SK-N-SH (cell line): ENCODE measurements around the gene COL4A3. TPM values are rescaled to one million over a fixed set of nuclear protein-coding genes. Genes with fewer than 3 reads are reported as not detected.
A peak's percentile ranks its signal among the peaks of the same experiment; 100 is the strongest.

Experiments
- CTCF ChIA-PET: fragments of 300-600, 350-600 bp; formaldehyde crosslinking; extraction: SDS; loops from one replicate; lab custom pipeline; 2021; lab: Yijun Ruan, JAX
- POLR2A ChIA-PET: fragments of 350-600 bp; sonication (Branson Sonifier 250); formaldehyde crosslinking; extraction: SDS; loops from one replicate; lab custom pipeline; 2020; ENCODE audit warnings: antibody characterized with exemption, inconsistent platforms; lab: Yijun Ruan, JAX
- DNase-seq: peaks from one replicate; pipeline ENCODE4 v3.0.0; 2012
- H2AFZ ChIP-seq: fragments of 200-600 bp; sonication (generic); 2 replicates; pipeline ENCODE4 v1.8.1; 2016; ENCODE audit warnings: antibody characterized with exemption, mild to moderate bottlenecking, low read depth
- H3F3A ChIP-seq: fragments of 200-600 bp; sonication (generic); replicated peaks from 2 replicates; pipeline ENCODE3; 2016; ENCODE audit warnings: antibody characterized with exemption, mild to moderate bottlenecking; ENCODE audit not compliant: insufficient read depth
- H3K27ac ChIP-seq, 2 experiments: fragments of 200-500 bp in 1 of 2; fragments of 200-600 bp in 1 of 2; sonication (Bioruptor generic) in 1 of 2; sonication (generic), shearing (Covaris generic) in 1 of 2; 2 replicates each; pipeline versions ENCODE4 v1.5.1 to v1.6.1; 2014 to 2016; ENCODE audit warnings: low read depth in 2 of 2, inconsistent platforms in 1 of 2, low read length in 1 of 2, mild to moderate bottlenecking in 1 of 2, mixed read lengths in 1 of 2
- H3K27me3 ChIP-seq: fragments of 200-600 bp; sonication (generic), shearing (Covaris generic); 2 replicates; pipeline ENCODE4 v1.6.1; 2016; ENCODE audit warnings: mixed run types; ENCODE audit not compliant: insufficient read depth
- H3K36me3 ChIP-seq, 2 experiments: fragments of 200-500 bp in 1 of 2; fragments of 200-600 bp in 1 of 2; sonication (Bioruptor generic) in 1 of 2; sonication (generic) in 1 of 2; replicated peaks in 1 of 2; 2 replicates each; pipeline versions ENCODE3 to v1.5.1; 2014 to 2016; ENCODE audit warnings: low read length in 1 of 2, mild to moderate bottlenecking in 1 of 2; ENCODE audit not compliant: insufficient read depth in 2 of 2, control insufficient read depth in 1 of 2
- H3K4me1 ChIP-seq, 2 experiments: fragments of 200-500 bp in 1 of 2; fragments of 200-600 bp in 1 of 2; sonication (Bioruptor generic) in 1 of 2; sonication (generic), shearing (Covaris generic) in 1 of 2; 2 replicates each; pipeline versions ENCODE4 v1.5.1 to v1.6.1; 2014 to 2016; ENCODE audit warnings: low read depth in 1 of 2, low read length in 1 of 2, mixed run types in 1 of 2; ENCODE audit not compliant: insufficient read depth in 2 of 2, control insufficient read depth in 1 of 2
- H3K4me2 ChIP-seq: fragments of 200-600 bp; sonication (generic), shearing (Covaris generic); 2 replicates; pipeline ENCODE4 v1.6.1; 2017; ENCODE audit warnings: mixed run types
- H3K4me3 ChIP-seq, 2 experiments: fragments of 200-500 bp in 1 of 2; fragments of 200-600 bp in 1 of 2; sonication (Bioruptor generic) in 1 of 2; sonication (generic), shearing (Covaris generic) in 1 of 2; 2 replicates each; pipeline versions ENCODE4 v1.5.1 to v1.8.1; 2014 to 2016; ENCODE audit warnings: low read depth in 2 of 2, inconsistent platforms in 1 of 2, low read length in 1 of 2, mild to moderate bottlenecking in 1 of 2, mixed read lengths in 1 of 2, moderate library complexity in 1 of 2
- H3K79me2 ChIP-seq: fragments of 200-600 bp; sonication (generic); 2 replicates; pipeline ENCODE4 v1.8.1; 2017; ENCODE audit warnings: mild to moderate bottlenecking; ENCODE audit not compliant: insufficient read depth
- H3K9ac ChIP-seq: fragments of 200-600 bp; sonication (generic); 2 replicates; pipeline ENCODE4 v1.6.1; 2017; ENCODE audit warnings: mixed run types
- H3K9me2 ChIP-seq: fragments of 200-600 bp; sonication (generic); 2 replicates; pipeline ENCODE4 v1.6.1; 2017; ENCODE audit warnings: mixed run types
- H3K9me3 ChIP-seq: fragments of 200-600 bp; sonication (generic); 2 replicates; pipeline ENCODE4 v1.6.1; 2017; ENCODE audit warnings: mixed run types, mild to moderate bottlenecking, moderate library complexity
- H4K20me1 ChIP-seq: fragments of 200-600 bp; sonication (generic); 2 replicates; pipeline ENCODE4 v1.6.1; 2017; ENCODE audit warnings: mild to moderate bottlenecking, mixed run types; ENCODE audit not compliant: insufficient read depth
- CHD2 ChIP-seq: fragments of 150-350 bp; IDR thresholded peaks from 2 replicates; pipeline ENCODE4 v1.6.1; 2018; ENCODE audit warnings: low read length; ENCODE audit not compliant: partially characterized antibody
- EZH2phosphoT487 ChIP-seq: fragments of 200-600 bp; sonication (generic); IDR thresholded peaks from 2 replicates; pipeline ENCODE4 v1.6.1; 2017; ENCODE audit warnings: low read depth, mixed run types, mild to moderate bottlenecking, antibody characterized with exemption, moderate library complexity, borderline replicate concordance
- FOXJ3 ChIP-seq: sonication (generic); formaldehyde crosslinking; IDR thresholded peaks from 2 replicates; pipeline ENCODE4 v1.5.1; 2020; ENCODE audit warnings: mild to moderate bottlenecking, missing genetic modification reagents
- JUND ChIP-seq: IDR thresholded peaks from 2 replicates; pipeline ENCODE4 v1.4.0; 2012
- MEF2A ChIP-seq: IDR thresholded peaks from 2 replicates; pipeline ENCODE4 v1.4.0; 2012; ENCODE audit warnings: low read depth, borderline replicate concordance
- PBX3 ChIP-seq: IDR thresholded peaks from 2 replicates; pipeline ENCODE4; 2012
- RAD21 ChIP-seq: IDR thresholded peaks from 2 replicates; pipeline ENCODE4 v1.6.1; 2012; ENCODE audit warnings: mild to moderate bottlenecking, low read length
- RCOR1 ChIP-seq: fragments of 150-350 bp; IDR thresholded peaks from 2 replicates; pipeline ENCODE4 v1.6.1; 2017; ENCODE audit warnings: antibody characterized with exemption, low read length
- RFX5 ChIP-seq: IDR thresholded peaks from 2 replicates; pipeline ENCODE4 v1.6.1; 2012; ENCODE audit warnings: mild to moderate bottlenecking, improper control_type of control experiment, low read length
- SMC3 ChIP-seq: IDR thresholded peaks from 2 replicates; pipeline ENCODE4 v1.6.1; 2012; ENCODE audit warnings: low read depth, low read length, improper control_type of control experiment
- YY1 ChIP-seq: IDR thresholded peaks from 2 replicates; pipeline ENCODE4 v1.4.0; 2012; ENCODE audit warnings: low read depth, mild to moderate bottlenecking
- WGBS: methylation state at CpG from one replicate; pipeline ENCODE4 v1.1.6; 2017; ENCODE audit warnings: low lambda C conversion rate; 5-methylcytosine and 5-hydroxymethylcytosine counted together
- polyA plus RNA-seq, 3 experiments: library from polyadenylated mRNA; depleted of rRNA; stranded (reverse); fragments of >200 nt; gene quantifications; 2 replicates each; pipeline ENCODE4 v1.2.3, GENCODE V29; 2012
- TF ChIP-seq, protein P1 (sequence below): fragments of 200-600 bp; sonication (generic); IDR thresholded peaks from 2 replicates; pipeline ENCODE4 v1.6.1; 2017; ENCODE audit warnings: antibody characterized with exemption, mild to moderate bottlenecking, moderate library complexity
- TF ChIP-seq, protein P2 (sequence below): fragments of 150-350 bp; IDR thresholded peaks from 2 replicates; pipeline ENCODE4 v1.6.1; 2016; ENCODE audit warnings: mild to moderate bottlenecking, low read depth, low read length

Gene COL4A3
- polyA plus RNA-seq, 1 of the 3 experiments (the other 2 are of a cell fraction) = not detected

DNA sequence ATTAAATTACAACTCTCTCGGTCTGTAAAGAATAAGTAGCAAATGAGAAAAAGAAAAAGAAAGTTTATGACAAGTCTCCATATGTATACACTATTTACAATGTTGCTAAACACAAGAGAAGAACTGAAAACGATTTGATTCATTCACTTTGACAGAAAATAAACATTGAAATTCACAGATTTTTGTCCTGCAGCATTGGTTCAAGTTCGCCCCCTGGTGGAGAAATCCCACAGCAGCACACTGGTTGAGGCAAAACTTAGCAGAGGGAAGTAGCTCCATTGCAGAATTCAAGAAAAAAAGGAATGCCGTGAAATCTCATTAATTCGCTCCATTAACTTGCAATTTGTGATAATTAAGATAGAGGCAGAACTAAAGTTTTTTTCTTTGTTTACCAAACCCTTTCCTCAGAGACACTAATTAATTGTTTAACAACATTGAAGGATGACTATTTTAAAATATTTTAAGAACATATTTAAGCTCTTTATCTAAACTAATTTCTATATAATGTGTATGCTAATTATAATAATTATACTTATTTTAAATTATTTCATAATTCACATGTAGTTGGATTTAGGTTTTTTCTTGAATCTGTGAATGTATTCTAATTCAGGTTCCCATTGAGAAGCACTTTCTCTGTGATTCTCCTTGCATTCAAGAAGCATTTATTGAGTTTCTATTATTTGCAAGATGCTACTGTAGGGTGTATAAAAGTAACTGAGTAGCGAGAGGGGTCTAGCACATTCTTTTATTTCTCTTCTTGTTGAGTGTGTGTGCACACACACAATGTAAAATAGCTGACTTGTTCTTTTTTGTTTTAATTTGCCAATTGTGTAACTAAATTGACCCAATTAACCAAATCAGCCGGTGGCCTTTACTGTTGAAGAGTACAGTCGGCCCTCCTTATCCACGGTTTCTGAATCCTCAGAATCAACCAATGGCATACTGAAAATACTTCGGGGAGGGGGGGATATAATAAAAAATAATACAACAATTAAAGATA, 74.1 kb downstream of the COL4A3 start:
- Histone ChIP-seq H2AFZ (no peak overlapping the region), H3K4me3 (no peak overlapping the region; a peak in 1 of 4 replicates), H4K20me1 (no peaks in the 10 kb centered on the region), H3K9ac (no peak overlapping the region), H3K4me1 (no peaks in the 10 kb centered on the region), H3K9me2 (no peaks in the 10 kb centered on the region), H3K4me2 (no peak overlapping the region), H3K27me3 (peaks cover 29% of the 10 kb centered on the region), H3F3A (no peaks in the 10 kb centered on the region), H3K27ac (no peak overlapping the region), H3K79me2 (no peaks in the 10 kb centered on the region), H3K36me3 (no peaks in the 10 kb centered on the region), H3K9me3 (no peaks in the 10 kb centered on the region)
- DNase-seq = peak; percentile 45
- 9% methylated on average over 10 of the region's 10 CpGs for WGBS
- TF ChIP-seq SMC3 (peak; percentile 95), MEF2A (no peak), RCOR1 (no peak), EZH2phosphoT487 (no peak), CHD2 (no peak), RFX5 (no peak), JUND (no peak), PBX3 (no peak), RAD21 (peak; percentile 86), FOXJ3 (no peak), YY1 (no peak)
- TF ChIP-seq, protein P1, sequence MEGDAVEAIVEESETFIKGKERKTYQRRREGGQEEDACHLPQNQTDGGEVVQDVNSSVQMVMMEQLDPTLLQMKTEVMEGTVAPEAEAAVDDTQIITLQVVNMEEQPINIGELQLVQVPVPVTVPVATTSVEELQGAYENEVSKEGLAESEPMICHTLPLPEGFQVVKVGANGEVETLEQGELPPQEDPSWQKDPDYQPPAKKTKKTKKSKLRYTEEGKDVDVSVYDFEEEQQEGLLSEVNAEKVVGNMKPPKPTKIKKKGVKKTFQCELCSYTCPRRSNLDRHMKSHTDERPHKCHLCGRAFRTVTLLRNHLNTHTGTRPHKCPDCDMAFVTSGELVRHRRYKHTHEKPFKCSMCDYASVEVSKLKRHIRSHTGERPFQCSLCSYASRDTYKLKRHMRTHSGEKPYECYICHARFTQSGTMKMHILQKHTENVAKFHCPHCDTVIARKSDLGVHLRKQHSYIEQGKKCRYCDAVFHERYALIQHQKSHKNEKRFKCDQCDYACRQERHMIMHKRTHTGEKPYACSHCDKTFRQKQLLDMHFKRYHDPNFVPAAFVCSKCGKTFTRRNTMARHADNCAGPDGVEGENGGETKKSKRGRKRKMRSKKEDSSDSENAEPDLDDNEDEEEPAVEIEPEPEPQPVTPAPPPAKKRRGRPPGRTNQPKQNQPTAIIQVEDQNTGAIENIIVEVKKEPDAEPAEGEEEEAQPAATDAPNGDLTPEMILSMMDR = peak; percentile 99
- TF ChIP-seq, protein P2, sequence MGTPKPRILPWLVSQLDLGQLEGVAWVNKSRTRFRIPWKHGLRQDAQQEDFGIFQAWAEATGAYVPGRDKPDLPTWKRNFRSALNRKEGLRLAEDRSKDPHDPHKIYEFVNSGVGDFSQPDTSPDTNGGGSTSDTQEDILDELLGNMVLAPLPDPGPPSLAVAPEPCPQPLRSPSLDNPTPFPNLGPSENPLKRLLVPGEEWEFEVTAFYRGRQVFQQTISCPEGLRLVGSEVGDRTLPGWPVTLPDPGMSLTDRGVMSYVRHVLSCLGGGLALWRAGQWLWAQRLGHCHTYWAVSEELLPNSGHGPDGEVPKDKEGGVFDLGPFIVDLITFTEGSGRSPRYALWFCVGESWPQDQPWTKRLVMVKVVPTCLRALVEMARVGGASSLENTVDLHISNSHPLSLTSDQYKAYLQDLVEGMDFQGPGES = no peak
- CTCF ChIA-PET = interaction anchor here (0.6 to 5.1 kb wide), 53 partner anchors 9 to 1637 kb away, joined by 3 to 156 read pairs (median 4); partner anchors contain the start of genes COL4A3 and COL4A4
- POLR2A ChIA-PET = interaction anchor here (1.0 kb wide), 1 partner anchor 110 kb away, joined by 3 read pairs; no protein-coding TSS in a partner anchor
